K562 (cell line): ENCODE measurements around the gene HKDC1. TPM values are rescaled to one million over a fixed set of nuclear protein-coding genes. Genes with fewer than 3 reads are reported as not detected.
"Not testable (repeated sequence)": the region's sequence is repeated elsewhere in the genome, so short reads cannot be mapped to it uniquely, and the experiment has no call there.

Experiments
- ATAC-seq: fragments of 200-7000 bp; cut with Tn5 transposase; 3 replicates; pipeline ENCODE4 v1.9.1; 2020; ENCODE audit warnings: moderate library complexity
- BruUV-seq: library from RNA; stranded (reverse); fragments of 400-500 nt; replicated peaks from 2 replicates; lab custom pipeline; 2021; lab: Mats Ljungman, UMichigan
- CTCF ChIA-PET: fragments of 300-600 bp; formaldehyde crosslinking; extraction: SDS; loops from one replicate; lab custom pipeline; 2021; ENCODE audit warnings: low intra/inter-chr PET ratio; lab: Yijun Ruan, JAX
- POLR2A ChIA-PET: fragments of 300-600, 350-650 bp; sonication (Branson Sonifier 250); formaldehyde crosslinking; extraction: SDS; loops from one replicate; lab custom pipeline; 2021; ENCODE audit warnings: antibody characterized with exemption, inconsistent platforms; lab: Yijun Ruan, JAX
- DNase-seq, 4 experiments: peaks; one replicate each; pipeline versions ENCODE4 v3.0.0 to v3.0.0-alpha.2; 2011 to 2018; ENCODE audit warnings: low spot score in 3 of 4, mixed read lengths in 3 of 4; ENCODE audit errors: extremely low read depth in 1 of 4
- FAIRE-seq: peaks from 2 replicates; lab custom pipeline; 2011; peaks lifted over from hg19 to GRCh38; lab: Jason Lieb, UNC
- H2AFZ ChIP-seq: 2 replicates; pipeline ENCODE4 v1.6.0; 2011; ENCODE audit warnings: low read depth, low read length, control low read depth, inconsistent platforms
- H3K27ac ChIP-seq: fragments of 200-600 bp; 3 replicates; pipeline ENCODE4 v1.8.0; 2011; ENCODE audit warnings: low read depth, mild to moderate bottlenecking, control low read depth, inconsistent platforms, low read length, moderate library complexity, mixed read lengths; ENCODE audit errors: extremely low read depth
- H3K27me3 ChIP-seq, 2 experiments: fragments of 300-600 bp in 1 of 2; 2 replicates in 1 of 2; 3 replicates in 1 of 2; pipeline versions ENCODE4 v1.6.0 to v1.8.0; 2011; ENCODE audit warnings: inconsistent platforms in 2 of 2, low read length in 2 of 2, mild to moderate bottlenecking in 1 of 2, mixed read lengths in 1 of 2, moderate library complexity in 1 of 2; ENCODE audit not compliant: control insufficient read depth in 2 of 2, insufficient read depth in 2 of 2
- H3K36me3 ChIP-seq: fragments of 300-600 bp; 3 replicates; pipeline ENCODE4 v1.8.0; 2011; ENCODE audit warnings: mild to moderate bottlenecking, low read length, inconsistent platforms; ENCODE audit not compliant: control insufficient read depth, insufficient read depth
- H3K4me1 ChIP-seq, 2 experiments: fragments of 200-600 bp in 1 of 2; replicated peaks in 1 of 2; 2 replicates in 1 of 2; 3 replicates in 1 of 2; pipeline versions ENCODE4 v1.5.1 to v1.8.0; 2011; ENCODE audit warnings: inconsistent platforms in 2 of 2, low read length in 2 of 2, mild to moderate bottlenecking in 1 of 2, mixed read lengths in 1 of 2, moderate library complexity in 1 of 2; ENCODE audit not compliant: control insufficient read depth in 2 of 2, insufficient read depth in 2 of 2
- H3K4me2 ChIP-seq: 2 replicates; pipeline ENCODE4 v1.6.1; 2011; ENCODE audit warnings: low read length, control low read depth, inconsistent platforms, mixed read lengths; ENCODE audit not compliant: insufficient read depth
- H3K4me3 ChIP-seq: fragments of 200-600 bp; sonication (generic), shearing (Covaris generic); 2 replicates; pipeline ENCODE4 v1.5.1; 2016; ENCODE audit warnings: control low read depth, inconsistent platforms
- H3K79me2 ChIP-seq: fragments of 200-600 bp; 3 replicates; pipeline ENCODE4 v1.8.0; 2011; ENCODE audit warnings: low read length, inconsistent platforms; ENCODE audit not compliant: control insufficient read depth, insufficient read depth
- H3K9ac ChIP-seq, 2 experiments: 2 replicates each; pipeline versions ENCODE4 v1.6.0 to v1.6.1; 2011; ENCODE audit warnings: low read depth in 2 of 2, low read length in 2 of 2, control low read depth in 1 of 2, inconsistent platforms in 1 of 2, mild to moderate bottlenecking in 1 of 2, mixed read lengths in 1 of 2; ENCODE audit not compliant: insufficient read depth in 1 of 2
- H3K9me1 ChIP-seq: one replicate; pipeline ENCODE4 v1.6.0; 2011; ENCODE audit warnings: inconsistent platforms, mild to moderate bottlenecking, low read length, moderate library complexity; ENCODE audit not compliant: control insufficient read depth, insufficient read depth
- H3K9me3 ChIP-seq: replicated peaks from 2 replicates; pipeline ENCODE4 v1.5.1; 2011; ENCODE audit warnings: low read depth, low read length, inconsistent platforms; ENCODE audit not compliant: control insufficient read depth, insufficient read depth
- H4K20me1 ChIP-seq: replicated peaks from 2 replicates; pipeline ENCODE4 v1.6.1; 2011; ENCODE audit warnings: low read length, inconsistent platforms, mixed read lengths; ENCODE audit not compliant: control insufficient read depth, insufficient read depth
- ATF7 ChIP-seq: fragments of 450-650 bp; IDR thresholded peaks from 2 replicates; pipeline ENCODE4 v1.7.1; 2014; ENCODE audit warnings: mild to moderate bottlenecking, moderate library complexity
- FOXP1 ChIP-seq: sonication (generic); formaldehyde crosslinking; IDR thresholded peaks from 2 replicates; pipeline ENCODE4 v1.8.0; 2022; ENCODE audit warnings: mild to moderate bottlenecking, missing genetic modification reagents
- ILK ChIP-seq: fragments of 450-650 bp; IDR thresholded peaks from 2 replicates; pipeline ENCODE4 v1.6.1; 2016; ENCODE audit warnings: missing genetic modification characterization, low read depth, mild to moderate bottlenecking, missing compliant biosample characterization, moderate library complexity, borderline replicate concordance
- RBM14 ChIP-seq: fragments of 200-400 bp; formaldehyde crosslinking; IDR thresholded peaks from 2 replicates; pipeline ENCODE4 v1.6.1; 2018; ENCODE audit warnings: low read depth, mild to moderate bottlenecking, low read length, moderate library complexity, borderline replicate concordance; ENCODE audit not compliant: insufficient read depth
- STAT5A ChIP-seq: IDR thresholded peaks from 2 replicates; pipeline ENCODE4 v1.6.1; 2012; ENCODE audit warnings: low read length, inconsistent platforms, borderline replicate concordance
- TARDBP ChIP-seq: fragments of 450-650 bp; IDR thresholded peaks from 2 replicates; pipeline ENCODE4 v1.6.1; 2016
- TCF7L2 ChIP-seq: fragments of 150-350 bp; IDR thresholded peaks from 2 replicates; pipeline ENCODE4 v1.6.1; 2016; ENCODE audit warnings: low read depth, mild to moderate bottlenecking, low read length, moderate library complexity
- ZBTB12 ChIP-seq: fragments of 250-450 bp; sonication (Bioruptor Pico); IDR thresholded peaks from 2 replicates; pipeline ENCODE4 v1.4.0; 2020
- ZNF507 ChIP-seq: conservative IDR thresholded peaks from 2 replicates; pipeline ENCODE4 v1.6.1; 2017; ENCODE audit warnings: missing genetic modification characterization, missing compliant biosample characterization
- WGBS: fragments of 100-300 bp; shearing (Covaris generic); methylation state at CpG from one replicate; pipeline ENCODE4 v1.1.6; 2016; ENCODE audit warnings: low coverage, mixed read lengths; ENCODE audit not compliant: insufficient coverage; ENCODE audit errors: missing lambda C conversion rate; 5-methylcytosine and 5-hydroxymethylcytosine counted together
- in situ Hi-C: fragments of 300-500 bp; cut with MboI; formaldehyde crosslinking; loops from 4 replicates; pipeline ENCODE4 v1.15.0; 2018; ENCODE audit warnings: inconsistent platforms, mixed read lengths
- intact Hi-C: fragments of 100-400 bp; cut with micrococcal nuclease; formaldehyde crosslinking; loops from 2 replicates; pipeline ENCODE4 v1.14.2; 2022
- polyA plus RNA-seq, 8 experiments: library from polyadenylated mRNA; depleted of rRNA in 4 of 8; stranded (reverse) in 5 of 8; unstranded in 3 of 8; fragments of >200 nt; fragmentation: Nextera tagmentation in 2 of 8; fragmentation: Illumina TruSeq in 1 of 8; extraction: Ambion mirVana in 2 of 8; extraction: Trizol in 1 of 8; gene quantifications; 2 replicates each; pipeline versions ENCODE4 v1.2.1 to v1.2.3, GENCODE V29; 2011 to 2014; ENCODE audit warnings: inconsistent platforms in 1 of 8, missing spikeins in 1 of 8
- total RNA-seq, 7 experiments: library from RNA; depleted of rRNA in 6 of 7; stranded (reverse); fragments of >200 nt in 6 of 7; fragmentation: Illumina TruSeq in 2 of 7; extraction: Trizol in 2 of 7; gene quantifications; 2 replicates each; pipeline versions ENCODE4 v1.2.1 to v1.2.3, GENCODE V29; 2011 to 2021; ENCODE audit warnings: low replicate concordance in 1 of 7
- TF ChIP-seq, protein P1 (sequence below): sonication (generic); formaldehyde crosslinking; IDR thresholded peaks from 2 replicates; pipeline ENCODE4 v1.8.0; 2022; ENCODE audit warnings: missing genetic modification reagents, mild to moderate bottlenecking, moderate library complexity, borderline replicate concordance
- TF ChIP-seq, protein P2 (sequence below): fragments of 250-450 bp; sonication (Bioruptor Pico); IDR thresholded peaks from 2 replicates; pipeline ENCODE4 v1.8.0; 2022; ENCODE audit warnings: moderate library complexity, mild to moderate bottlenecking, inconsistent platforms

Gene HKDC1
- total and polyA plus RNA-seq, 9 of the 15 experiments (the other 6 are each of a cell fraction or from before 2014, with no cell fraction given): 0.04 to 0.22 (median 0.11) TPM; not detected in 5

DNA sequence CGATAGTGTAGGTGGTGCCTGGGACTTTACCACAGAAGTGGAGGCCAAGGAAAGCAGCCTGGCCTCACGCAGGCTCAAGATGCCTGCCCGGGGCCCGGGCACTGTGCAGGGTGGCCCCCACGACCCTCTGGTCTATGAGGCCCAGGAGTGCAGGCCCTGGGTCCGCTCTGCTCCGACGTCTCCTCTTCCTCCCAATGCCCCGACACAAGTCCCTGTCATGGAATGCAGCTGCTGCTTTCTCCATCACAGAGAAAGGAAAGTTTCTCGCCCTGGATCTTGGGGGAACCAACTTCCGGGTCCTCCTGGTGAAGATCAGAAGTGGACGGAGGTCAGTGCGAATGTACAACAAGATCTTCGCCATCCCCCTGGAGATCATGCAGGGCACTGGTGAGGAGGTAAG lies 29.9 kb downstream of the HKDC1 start (continued):
- no peak for TF ChIP-seq RBM14
- no peak for TF ChIP-seq TCF7L2
- TF ChIP-seq ATF7: no peak

GRCh38 chr10:69251417-69251816 lies 31.3 kb downstream of the HKDC1 start:
- H2AFZ ChIP-seq, H3K36me3 ChIP-seq, H4K20me1 ChIP-seq, intact Hi-C loops, H3K79me2 ChIP-seq, DNase-seq, in situ Hi-C loops, H3K27ac ChIP-seq, H3K4me3 ChIP-seq, H3K9me3 ChIP-seq, H3K4me2 ChIP-seq, FAIRE-seq, ATAC-seq, CTCF ChIA-PET, H3K9me1 ChIP-seq, H3K27me3 ChIP-seq, H3K9ac ChIP-seq, POLR2A ChIA-PET, BruUV-seq: not testable (repeated sequence)
- 25% methylated on average over 2 of the region's 2 CpGs for WGBS
- H3K4me1 ChIP-seq: peaks cover 0 to 16% of the 10 kb centered on the region in 2 experiments; a peak in 2 of 5 replicates

- 22% methylated on average over 3 of the region's 3 CpGs for WGBS
- TF ChIP-seq ILK (tag) (no peak), ZNF507 (tag) (no peak), STAT5A (no peak), FOXP1 (CRISPR knock-in tag) (no peak), TARDBP (no peak), ZBTB12 (CRISPR knock-in tag) (no peak)
- TF ChIP-seq, protein P1, sequence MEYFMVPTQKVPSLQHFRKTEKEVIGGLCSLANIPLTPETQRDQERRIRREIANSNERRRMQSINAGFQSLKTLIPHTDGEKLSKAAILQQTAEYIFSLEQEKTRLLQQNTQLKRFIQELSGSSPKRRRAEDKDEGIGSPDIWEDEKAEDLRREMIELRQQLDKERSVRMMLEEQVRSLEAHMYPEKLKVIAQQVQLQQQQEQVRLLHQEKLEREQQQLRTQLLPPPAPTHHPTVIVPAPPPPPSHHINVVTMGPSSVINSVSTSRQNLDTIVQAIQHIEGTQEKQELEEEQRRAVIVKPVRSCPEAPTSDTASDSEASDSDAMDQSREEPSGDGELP (CRISPR knock-in tag): no peak
- TF ChIP-seq, protein P2, sequence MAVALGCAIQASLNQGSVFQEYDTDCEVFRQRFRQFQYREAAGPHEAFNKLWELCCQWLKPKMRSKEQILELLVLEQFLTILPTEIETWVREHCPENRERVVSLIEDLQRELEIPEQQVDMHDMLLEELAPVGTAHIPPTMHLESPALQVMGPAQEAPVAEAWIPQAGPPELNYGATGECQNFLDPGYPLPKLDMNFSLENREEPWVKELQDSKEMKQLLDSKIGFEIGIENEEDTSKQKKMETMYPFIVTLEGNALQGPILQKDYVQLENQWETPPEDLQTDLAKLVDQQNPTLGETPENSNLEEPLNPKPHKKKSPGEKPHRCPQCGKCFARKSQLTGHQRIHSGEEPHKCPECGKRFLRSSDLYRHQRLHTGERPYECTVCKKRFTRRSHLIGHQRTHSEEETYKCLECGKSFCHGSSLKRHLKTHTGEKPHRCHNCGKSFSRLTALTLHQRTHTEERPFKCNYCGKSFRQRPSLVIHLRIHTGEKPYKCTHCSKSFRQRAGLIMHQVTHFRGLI (CRISPR knock-in tag): no peak
Measured at GRCh38 chr10:69253171-69253570, 33.0 kb downstream of the HKDC1 start.

More at GRCh38 chr10:69253171-69253570, 33.0 kb downstream of the HKDC1 start:
- no peaks in the 10 kb centered on the region for H3K36me3 ChIP-seq
- H3K4me2 ChIP-seq: no peak overlapping the region
- no peaks in the 10 kb centered on the region for H3K27me3 ChIP-seq
- no peak overlapping the region for H3K4me3 ChIP-seq
- BruUV-seq: no TSS peak
- POLR2A ChIA-PET: interaction anchor here (0.6 to 1.2 kb wide), 4 partner anchors 11 to 84 kb away, joined by 3 read pairs; no protein-coding TSS in a partner anchor
- H3K9ac ChIP-seq: 0 out of 4 replicates have a peak overlapping the region, but pooled peaks of 1 of the 2 experiments have one; percentile 15
- H3K9me1 ChIP-seq: no peaks in the 10 kb centered on the region
- H2AFZ ChIP-seq: peak overlapping the region; percentile 30; the same call in 1 of the 2 replicates
- intact Hi-C loops (no loop called here), in situ Hi-C loops (no loop called here)
- no peak overlapping the region for H3K27ac ChIP-seq
- no peaks in the 10 kb centered on the region for H3K9me3 ChIP-seq
- no peak for FAIRE-seq
- no peak for DNase-seq
- H3K79me2 ChIP-seq: no peaks in the 10 kb centered on the region
- H4K20me1 ChIP-seq: no peaks in the 10 kb centered on the region
- CTCF ChIA-PET: no interaction called here
- H3K4me1 ChIP-seq: peaks cover 0 to 11% of the 10 kb centered on the region in 2 experiments; a peak in 2 of 5 replicates
- no peak for ATAC-seq
